PFSK-1 (cell line): ENCODE measurements around the gene ZNF710.

Source experiments
- FOXP2 ChIP-seq: optimal IDR thresholded peaks from 2 replicates; pipeline ENCODE3; 2011; ENCODE audit warnings: borderline replicate concordance, control low read depth, inconsistent platforms; ENCODE audit not compliant: insufficient read depth; ENCODE audit errors: extremely low read length, extremely low read depth
- POLR2AphosphoS5 ChIP-seq: IDR thresholded peaks from 2 replicates; pipeline ENCODE4 v1.6.1; 2012; ENCODE audit warnings: low read depth, mild to moderate bottlenecking, control low read depth, low read length, moderate library complexity
- SIN3A ChIP-seq: IDR thresholded peaks from 2 replicates; pipeline ENCODE4 v1.6.1; 2012; ENCODE audit warnings: mild to moderate bottlenecking, low read length, moderate library complexity, borderline replicate concordance; ENCODE audit not compliant: insufficient read depth
- TAF1 ChIP-seq: IDR thresholded peaks from 2 replicates; pipeline ENCODE4 v1.6.1; 2012; ENCODE audit warnings: low read length, control low read depth, borderline replicate concordance; ENCODE audit not compliant: insufficient read depth
- TF ChIP-seq, protein P1 (sequence below), 2 experiments: IDR thresholded peaks; 2 replicates each; pipeline versions ENCODE4 v1.6.1 to v1.8.0; 2011 to 2012; ENCODE audit warnings: low read depth in 2 of 2, low read length in 2 of 2, control low read depth in 1 of 2, inconsistent platforms in 1 of 2, mild to moderate bottlenecking in 1 of 2, moderate library complexity in 1 of 2; ENCODE audit not compliant: insufficient read depth in 1 of 2

Gene ZNF710

DNA sequence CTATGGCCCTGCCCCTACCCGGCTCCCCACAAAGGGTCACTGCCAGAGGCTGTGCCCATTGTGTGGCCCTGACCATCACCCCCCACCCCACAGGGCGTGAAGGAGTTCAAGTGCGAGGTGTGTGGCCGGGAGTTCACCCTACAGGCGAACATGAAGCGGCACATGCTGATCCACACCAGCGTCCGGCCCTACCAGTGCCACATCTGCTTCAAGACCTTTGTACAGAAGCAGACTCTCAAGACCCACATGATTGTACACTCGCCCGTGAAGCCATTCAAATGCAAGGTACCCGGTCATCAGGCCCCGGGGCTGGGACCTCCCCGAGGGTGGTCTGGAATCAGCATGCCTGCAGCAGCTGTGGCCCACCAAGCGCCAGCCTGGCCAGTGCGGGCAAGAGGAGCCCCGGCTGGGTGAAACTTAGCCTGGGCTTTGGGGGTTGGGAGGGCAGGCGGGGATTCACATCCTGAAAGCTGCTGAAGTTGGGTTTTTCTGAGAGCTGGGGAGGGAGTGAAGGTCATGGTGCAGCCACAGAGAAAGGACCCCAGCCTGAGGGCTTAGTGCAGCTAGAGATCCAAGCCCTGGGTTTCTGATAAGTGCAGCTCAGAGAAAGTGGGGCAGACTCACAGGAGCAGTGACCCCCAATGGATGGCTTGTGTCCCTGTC, 72.0 kb downstream of the ZNF710 start:
- no peak for TF ChIP-seq POLR2AphosphoS5

DNA sequence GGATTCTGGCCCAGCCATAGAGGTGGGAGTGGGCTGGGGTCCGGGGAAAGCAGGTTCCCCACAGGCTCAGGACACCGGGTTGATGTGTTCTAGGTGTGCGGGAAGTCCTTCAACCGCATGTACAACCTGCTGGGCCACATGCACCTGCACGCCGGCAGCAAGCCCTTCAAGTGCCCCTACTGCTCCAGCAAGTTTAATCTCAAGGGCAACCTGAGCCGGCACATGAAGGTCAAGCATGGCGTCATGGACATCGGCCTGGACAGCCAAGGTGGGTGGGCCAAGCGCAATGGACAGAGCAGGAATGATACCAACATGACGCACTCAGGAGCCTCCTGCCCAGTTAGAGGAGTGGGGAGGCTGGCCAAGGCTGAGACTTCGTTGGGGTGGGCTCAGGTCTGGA, 72.9 kb downstream of the ZNF710 start:
- TF ChIP-seq POLR2AphosphoS5 (no peak), FOXP2 (no peak), SIN3A (no peak), TAF1 (no peak)
- TF ChIP-seq, protein P1, sequence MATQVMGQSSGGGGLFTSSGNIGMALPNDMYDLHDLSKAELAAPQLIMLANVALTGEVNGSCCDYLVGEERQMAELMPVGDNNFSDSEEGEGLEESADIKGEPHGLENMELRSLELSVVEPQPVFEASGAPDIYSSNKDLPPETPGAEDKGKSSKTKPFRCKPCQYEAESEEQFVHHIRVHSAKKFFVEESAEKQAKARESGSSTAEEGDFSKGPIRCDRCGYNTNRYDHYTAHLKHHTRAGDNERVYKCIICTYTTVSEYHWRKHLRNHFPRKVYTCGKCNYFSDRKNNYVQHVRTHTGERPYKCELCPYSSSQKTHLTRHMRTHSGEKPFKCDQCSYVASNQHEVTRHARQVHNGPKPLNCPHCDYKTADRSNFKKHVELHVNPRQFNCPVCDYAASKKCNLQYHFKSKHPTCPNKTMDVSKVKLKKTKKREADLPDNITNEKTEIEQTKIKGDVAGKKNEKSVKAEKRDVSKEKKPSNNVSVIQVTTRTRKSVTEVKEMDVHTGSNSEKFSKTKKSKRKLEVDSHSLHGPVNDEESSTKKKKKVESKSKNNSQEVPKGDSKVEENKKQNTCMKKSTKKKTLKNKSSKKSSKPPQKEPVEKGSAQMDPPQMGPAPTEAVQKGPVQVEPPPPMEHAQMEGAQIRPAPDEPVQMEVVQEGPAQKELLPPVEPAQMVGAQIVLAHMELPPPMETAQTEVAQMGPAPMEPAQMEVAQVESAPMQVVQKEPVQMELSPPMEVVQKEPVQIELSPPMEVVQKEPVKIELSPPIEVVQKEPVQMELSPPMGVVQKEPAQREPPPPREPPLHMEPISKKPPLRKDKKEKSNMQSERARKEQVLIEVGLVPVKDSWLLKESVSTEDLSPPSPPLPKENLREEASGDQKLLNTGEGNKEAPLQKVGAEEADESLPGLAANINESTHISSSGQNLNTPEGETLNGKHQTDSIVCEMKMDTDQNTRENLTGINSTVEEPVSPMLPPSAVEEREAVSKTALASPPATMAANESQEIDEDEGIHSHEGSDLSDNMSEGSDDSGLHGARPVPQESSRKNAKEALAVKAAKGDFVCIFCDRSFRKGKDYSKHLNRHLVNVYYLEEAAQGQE (IDR thresholded peaks at IDR 0.05; ENCODE audit: insufficient read depth in 1 of 2, low read depth in 2 of 2, low read length in 2 of 2), result no peak

DNA sequence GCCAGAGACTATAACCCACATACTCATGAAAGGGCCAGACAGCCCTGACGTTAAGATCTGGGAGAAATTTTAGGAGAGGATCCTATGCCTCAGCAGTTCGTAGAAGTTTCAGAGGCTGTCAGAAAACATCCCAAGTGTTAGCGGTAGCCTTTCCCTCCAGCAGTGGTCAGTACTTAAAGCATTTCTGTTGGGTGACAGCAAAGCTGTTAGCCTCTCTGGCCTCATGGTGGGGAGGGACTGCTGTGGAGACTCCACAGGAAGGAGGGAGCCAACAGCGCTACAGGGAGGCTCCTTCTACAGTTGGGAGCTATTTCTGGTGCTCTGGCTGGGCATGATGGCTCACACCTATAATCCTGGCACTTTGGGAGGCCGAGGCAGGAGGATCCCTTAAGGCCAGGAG, 73.8 kb downstream of the ZNF710 start:
- no peak for TF ChIP-seq TAF1
- no peak for TF ChIP-seq SIN3A
- no peak for TF ChIP-seq POLR2AphosphoS5
- TF ChIP-seq, protein P1 (IDR thresholded peaks at IDR 0.05; ENCODE audit: insufficient read depth in 1 of 2, low read depth in 2 of 2, low read length in 2 of 2), result no peak
- TF ChIP-seq FOXP2, result no peak

DNA sequence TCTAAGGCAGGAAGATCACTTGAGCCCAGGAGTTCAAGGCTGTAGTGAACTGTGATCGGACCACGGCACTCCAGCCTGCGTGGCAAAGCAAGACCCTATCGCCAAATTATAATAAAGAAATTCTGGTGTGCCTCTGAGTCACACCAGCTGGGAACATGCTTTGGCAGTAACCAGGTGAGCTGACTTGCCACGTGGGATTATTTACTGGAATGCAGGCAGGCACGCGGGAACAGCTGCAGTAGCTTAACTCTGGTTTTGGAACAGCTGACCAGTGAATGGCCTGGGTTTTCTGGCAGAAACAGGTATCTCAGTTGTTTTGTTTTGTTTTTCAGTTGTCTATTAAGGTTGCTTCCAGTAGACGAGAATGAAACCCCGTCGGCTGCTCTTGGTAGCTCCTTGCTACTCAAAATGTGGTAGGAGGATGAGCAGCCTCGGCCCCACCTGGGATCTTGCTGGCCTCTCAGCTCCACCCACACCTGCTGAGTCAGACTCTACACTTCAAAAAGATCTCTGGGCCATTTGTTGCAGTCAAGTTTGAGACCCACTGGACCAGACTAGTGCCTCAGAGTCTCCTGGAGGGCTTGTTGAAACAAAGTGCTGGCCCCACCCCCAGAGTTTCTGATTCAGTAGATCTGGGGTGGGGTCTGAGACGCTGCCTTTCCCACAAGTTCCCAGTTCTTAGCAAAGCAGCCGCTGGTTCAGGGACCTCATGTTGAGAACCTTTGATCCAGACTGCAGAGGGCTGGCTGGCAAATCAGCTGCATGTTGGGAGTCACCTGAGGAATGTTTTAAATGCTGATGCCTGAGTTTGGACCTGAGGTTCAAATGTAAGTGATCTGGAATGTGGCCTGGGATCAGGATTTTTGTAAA, 74.5 kb downstream of the ZNF710 start:
- TF ChIP-seq POLR2AphosphoS5, result no peak
- no peak for TF ChIP-seq TAF1
- no peak for TF ChIP-seq SIN3A
- TF ChIP-seq, protein P1 (IDR thresholded peaks at IDR 0.05; ENCODE audit: insufficient read depth in 1 of 2, low read depth in 2 of 2, low read length in 2 of 2), result no peak
- TF ChIP-seq FOXP2, result no peak

DNA sequence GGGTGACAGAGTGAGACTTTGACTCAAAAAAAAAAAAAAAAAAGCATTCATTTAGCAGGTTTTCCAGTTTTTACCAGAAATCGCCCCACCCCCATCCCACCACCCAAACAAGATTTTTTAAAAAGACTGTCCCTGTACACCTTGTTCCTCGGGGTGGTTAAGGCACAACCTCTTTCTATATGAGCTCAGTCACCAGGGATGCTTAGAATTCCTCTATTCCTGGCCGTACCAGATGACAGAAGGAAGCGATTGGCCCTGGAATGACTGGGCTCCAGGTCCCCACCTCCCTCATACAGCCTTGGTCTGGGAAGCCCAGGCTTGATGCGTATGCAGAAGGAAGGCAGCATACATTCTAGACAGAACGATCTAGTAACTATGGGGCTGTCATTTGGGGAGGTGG, 75.6 kb downstream of the ZNF710 start:
- TF ChIP-seq SIN3A (no peak), POLR2AphosphoS5 (no peak), FOXP2 (no peak), TAF1 (no peak)
- TF ChIP-seq, protein P1 (IDR thresholded peaks at IDR 0.05; ENCODE audit: insufficient read depth in 1 of 2, low read depth in 2 of 2, low read length in 2 of 2), result no peak
